Measurements from ENCODE around the gene MEIG1.

Gene MEIG1

GRCh38 chr10:14945108-14945507 lies 14.1 kb upstream of the MEIG1 start:
- TF ChIP-seq CTCF (IDR thresholded peaks at IDR 0.05; ENCODE audit: control extremely low read depth, extremely low read depth, low read depth, missing control alignments), result no peak
- no peak for DNase-seq (ENCODE audit: extremely low spot score)
- ChIA-PET CTCF (interaction anchor here (2.3 kb wide), 1 partner anchor 55 kb away, joined by 5 read pairs; no protein-coding TSS in a partner anchor), POLR2A (no interaction called here)

- POLR2A ChIA-PET, result no interaction called here
- CTCF ChIA-PET, result interaction anchor here (0.8 to 1.3 kb wide), 2 partner anchors 42 to 55 kb away, joined by 3 read pairs; no protein-coding TSS in a partner anchor
Measured at GRCh38 chr10:14947268-14947667, 11.9 kb upstream of the MEIG1 start.

GRCh38 chr10:14949291-14949690 lies 9.9 kb upstream of the MEIG1 start:
- TF ChIP-seq CTCF (IDR thresholded peaks at IDR 0.05; ENCODE audit: control extremely low read depth, extremely low read depth, low read depth, missing control alignments), result no peak
- CTCF ChIA-PET, result interaction anchor here (0.9 to 2.3 kb wide), 3 partner anchors 9 to 41 kb away, joined by 3 to 6 read pairs (median 3); no protein-coding TSS in a partner anchor
- DNase-seq (ENCODE audit: extremely low spot score), result no peak
- POLR2A ChIA-PET, result no interaction called here

More at GRCh38 chr10:14947268-14947667, 11.9 kb upstream of the MEIG1 start:
- no peak for TF ChIP-seq CTCF (IDR thresholded peaks at IDR 0.05; ENCODE audit: control extremely low read depth, extremely low read depth, low read depth, missing control alignments)
- no peak for DNase-seq (ENCODE audit: extremely low spot score)

- TF ChIP-seq CTCF (IDR thresholded peaks at IDR 0.05; ENCODE audit: control extremely low read depth, extremely low read depth, low read depth, missing control alignments), result no peak
- POLR2A ChIA-PET, result interaction anchor here (0.6 to 1.8 kb wide), 3 partner anchors 26 to 349 kb away, joined by 3 to 4 read pairs (median 4); partner anchors contain the start of gene SUV39H2
- no peak for DNase-seq (ENCODE audit: extremely low spot score)
- CTCF ChIA-PET, result interaction anchor here (0.7 to 3.0 kb wide), 15 partner anchors 11 to 453 kb away, joined by 3 to 13 read pairs (median 4); partner anchors contain the start of genes CDNF, HSPA14, MSANTD7 and SUV39H2
Measured at GRCh38 chr10:14952851-14953423, 6.3 kb upstream of the MEIG1 start.

GRCh38 chr10:14953424-14954000 lies 5.7 kb upstream of the MEIG1 start:
- DNase-seq (ENCODE audit: extremely low spot score), result peak; percentile 42
- CTCF ChIA-PET, result interaction anchor here (0.9 to 3.0 kb wide), 15 partner anchors 11 to 454 kb away, joined by 3 to 13 read pairs (median 4); partner anchors contain the start of genes CDNF, HSPA14, MSANTD7 and SUV39H2
- TF ChIP-seq CTCF (IDR thresholded peaks at IDR 0.05; ENCODE audit: control extremely low read depth, extremely low read depth, low read depth, missing control alignments), result no peak
- POLR2A ChIA-PET, result interaction anchor here (0.6 to 1.8 kb wide), 4 partner anchors 27 to 1776 kb away, joined by 3 to 4 read pairs (median 4); partner anchors contain the start of gene SUV39H2

- TF ChIP-seq CTCF (IDR thresholded peaks at IDR 0.05; ENCODE audit: control extremely low read depth, extremely low read depth, low read depth, missing control alignments), result no peak
- ChIA-PET POLR2A (interaction anchor here (0.7 to 1.8 kb wide), 2 partner anchors 76 to 1777 kb away, joined by 4 read pairs; partner anchors contain the start of gene SUV39H2), CTCF (interaction anchor here (1.0 to 3.0 kb wide), 7 partner anchors 11 to 417 kb away, joined by 3 to 13 read pairs (median 5); partner anchors contain the start of gene SUV39H2)
- DNase-seq (ENCODE audit: extremely low spot score), result peak; percentile 91
Measured at GRCh38 chr10:14954001-14954770, 5.0 kb upstream of the MEIG1 start, which contains the start of gene DCLRE1C. Gene DCLRE1C, minus strand, starts transcription at chr10:14954096. Its CDS starts 86 bp downstream, at chr10:14954010.
